Islet precursor cell (in vitro differentiated cells): ENCODE data around the gene ADAM12.

Source experiments
- DNase-seq: peaks from one replicate; pipeline ENCODE4 v3.0.0-alpha.2; 2018

The ADAM12 gene

GRCh38 chr10:125999694-126000093, 388.6 kb downstream of the ADAM12 start:
- DNase-seq = no peak

GRCh38 chr10:125997586-125997985, 390.7 kb downstream of the ADAM12 start:
- DNase-seq = no peak

GRCh38 chr10:125995726-125996304, 392.5 kb downstream of the ADAM12 start:
- no peak for DNase-seq

DNA sequence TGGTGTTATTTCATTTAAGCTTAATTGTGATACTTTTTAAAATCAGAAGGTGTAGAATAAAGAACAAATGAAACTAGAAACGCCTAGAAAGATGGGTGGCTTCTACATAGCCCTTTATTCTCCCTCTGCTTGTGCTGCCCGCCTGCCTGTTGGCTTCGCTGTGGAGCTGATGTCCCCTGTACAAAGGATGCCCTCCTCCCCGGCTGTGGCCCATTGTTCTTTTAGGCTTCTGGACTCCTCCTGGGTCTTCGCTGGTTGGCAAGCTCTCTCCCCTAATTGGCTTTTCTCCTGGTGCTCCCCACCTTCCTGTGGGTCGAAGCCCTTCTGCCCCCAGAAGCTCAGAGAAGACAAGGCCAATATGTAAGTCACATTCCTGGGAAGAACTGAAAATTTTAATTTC, 393.7 kb downstream of the ADAM12 start:
- no peak for DNase-seq

DNA sequence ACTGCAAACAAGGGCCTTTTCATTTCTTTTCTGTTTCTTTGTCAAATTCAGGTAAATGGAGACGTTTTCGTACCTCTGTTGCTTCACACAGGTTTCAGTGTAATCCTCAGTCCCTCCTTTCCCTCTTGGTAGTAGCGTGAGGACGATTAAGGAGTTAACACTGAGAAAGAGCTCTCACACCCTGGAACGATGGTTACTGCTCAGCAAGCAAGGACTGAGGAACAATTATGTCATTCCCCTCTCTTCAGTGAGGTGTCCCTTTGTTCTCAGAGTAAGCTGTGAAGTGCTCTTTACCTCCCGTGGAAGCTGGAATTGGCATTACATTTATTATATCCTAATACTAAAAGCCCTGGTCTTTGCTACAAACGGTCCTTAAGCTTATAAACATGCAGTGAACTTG, 396.0 kb downstream of the ADAM12 start:
- no peak for DNase-seq

- no peak for DNase-seq
These were observed 396.9 kb downstream of the ADAM12 start for GRCh38 chr10:125991392-125991791.

GRCh38 chr10:125990974-125991373, 397.3 kb downstream of the ADAM12 start:
- DNase-seq = no peak

- DNase-seq = no peak
These were observed 398.5 kb downstream of the ADAM12 start for GRCh38 chr10:125989791-125990190.

- DNase-seq = no peak
These were observed 402.6 kb downstream of the ADAM12 start for GRCh38 chr10:125985557-125986240.

DNA sequence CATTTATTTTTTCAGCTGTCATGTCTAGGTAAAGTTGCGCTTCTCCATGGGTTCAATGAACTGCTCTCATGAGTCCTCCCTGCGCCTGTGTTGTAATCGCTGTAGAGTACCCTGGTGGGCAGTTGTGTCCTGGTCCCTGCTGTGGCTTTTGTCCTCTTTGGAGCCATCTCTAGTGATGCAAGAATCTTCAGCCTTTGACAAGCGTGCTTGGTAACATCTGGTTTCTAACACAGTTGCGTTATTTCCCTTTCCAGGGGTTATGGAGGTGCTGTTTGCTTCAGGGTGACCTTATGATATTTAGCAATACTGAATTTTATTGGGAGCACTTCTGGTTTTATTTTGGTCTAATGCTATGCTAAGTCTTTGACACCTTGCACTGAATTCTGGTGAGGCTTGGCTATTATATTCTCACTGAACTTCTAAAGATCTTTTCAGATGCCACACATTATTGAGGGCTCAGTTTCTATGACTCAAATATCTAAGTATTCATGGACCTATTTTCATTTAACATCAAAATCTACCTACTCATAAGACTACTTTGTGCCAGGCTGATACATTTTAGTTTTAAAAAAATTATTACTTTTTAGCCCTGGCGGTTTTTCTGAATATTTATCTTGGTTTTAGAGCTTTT, 403.3 kb downstream of the ADAM12 start:
- no peak for DNase-seq

- no peak for DNase-seq
These were observed 403.9 kb downstream of the ADAM12 start for GRCh38 chr10:125984346-125984745.

GRCh38 chr10:125983656-125984055, 404.6 kb downstream of the ADAM12 start:
- DNase-seq = no peak

DNA sequence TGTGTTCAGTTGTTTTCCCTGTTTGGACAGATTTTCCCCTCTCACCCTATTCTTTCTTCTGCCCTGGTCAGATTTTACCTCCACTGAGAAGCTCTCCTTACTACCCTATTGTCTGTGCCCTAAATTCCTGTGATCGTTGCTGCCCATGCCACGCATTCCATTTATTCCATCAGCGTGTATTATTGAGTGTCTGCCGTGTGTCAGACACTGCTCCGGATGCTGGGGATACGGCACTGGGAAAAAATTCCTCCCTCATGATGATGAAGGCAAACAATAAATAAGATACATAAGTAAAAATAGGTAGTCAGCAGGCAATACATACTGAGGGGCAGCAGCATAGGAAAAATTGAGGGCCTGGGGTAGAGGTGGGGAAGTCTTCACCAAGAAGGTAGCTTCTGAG, 405.1 kb downstream of the ADAM12 start:
- no peak for DNase-seq

DNA sequence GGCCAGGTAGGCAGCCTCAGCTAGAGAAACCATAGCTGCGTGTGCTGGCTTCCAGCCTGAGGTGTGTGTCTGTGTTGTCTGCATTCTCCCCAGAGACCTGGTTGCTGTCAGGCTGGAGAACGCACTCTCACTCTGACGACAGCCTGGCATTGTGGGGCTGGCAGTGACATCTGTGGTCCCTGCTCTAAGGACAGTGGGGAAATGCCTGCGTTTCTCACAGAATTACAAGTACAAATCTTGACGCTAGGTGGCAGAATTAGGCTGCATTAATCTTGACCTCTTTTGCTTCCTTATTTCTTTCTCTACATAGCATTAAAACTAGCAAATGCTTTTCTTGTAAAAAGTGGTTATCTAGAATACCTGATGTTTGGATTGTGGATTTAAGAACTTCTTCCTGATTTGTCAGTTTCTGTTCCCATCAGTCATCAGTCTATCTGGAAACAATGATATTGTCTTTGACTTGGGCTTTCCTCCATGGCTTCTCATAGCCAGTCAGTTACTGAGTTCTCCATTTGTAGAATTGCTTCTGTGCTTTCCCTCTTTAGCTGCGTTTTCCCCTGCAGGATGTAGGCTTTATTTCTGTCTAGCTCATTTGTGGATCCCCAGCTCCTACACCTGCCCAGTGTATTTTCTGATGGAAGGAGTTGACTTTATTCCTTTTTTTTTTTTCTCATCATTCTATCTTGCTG, 405.9 kb downstream of the ADAM12 start:
- peak; percentile 65 for DNase-seq

- no peak for DNase-seq
These were observed 407.7 kb downstream of the ADAM12 start for GRCh38 chr10:125980521-125981035.

GRCh38 chr10:125979976-125980375, 408.3 kb downstream of the ADAM12 start:
- DNase-seq = no peak

- DNase-seq = peak; percentile 32
These were observed 411.2 kb downstream of the ADAM12 start for GRCh38 chr10:125976960-125977605.

DNA sequence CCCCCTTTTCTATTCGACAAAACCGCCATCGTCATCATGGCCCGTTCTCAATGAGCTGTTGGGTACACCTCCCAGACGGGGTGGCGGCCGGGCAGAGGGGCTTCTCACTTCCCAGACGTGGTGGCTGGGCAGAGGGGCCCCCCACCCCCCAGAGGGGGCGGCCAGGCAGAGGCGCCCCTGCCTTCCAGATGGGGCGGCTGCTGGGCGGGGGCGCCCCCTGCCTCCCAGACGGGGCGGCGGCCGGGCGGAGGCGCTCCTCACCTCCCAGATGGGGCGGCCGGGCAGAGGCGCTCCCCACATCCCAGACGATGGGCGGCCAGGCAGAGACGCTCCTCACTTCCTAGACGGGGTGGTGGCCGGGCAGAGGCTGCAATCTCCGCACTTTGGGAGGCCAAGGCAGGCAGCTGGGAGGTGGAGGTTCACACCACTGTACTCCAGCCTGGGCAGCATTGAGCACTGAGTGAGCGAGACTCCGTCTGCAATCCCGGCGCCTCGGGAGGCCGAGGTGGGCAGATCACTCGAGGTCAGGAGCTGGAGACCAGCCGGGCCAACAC, 418.1 kb downstream of the ADAM12 start:
- peak; percentile 10 for DNase-seq

DNA sequence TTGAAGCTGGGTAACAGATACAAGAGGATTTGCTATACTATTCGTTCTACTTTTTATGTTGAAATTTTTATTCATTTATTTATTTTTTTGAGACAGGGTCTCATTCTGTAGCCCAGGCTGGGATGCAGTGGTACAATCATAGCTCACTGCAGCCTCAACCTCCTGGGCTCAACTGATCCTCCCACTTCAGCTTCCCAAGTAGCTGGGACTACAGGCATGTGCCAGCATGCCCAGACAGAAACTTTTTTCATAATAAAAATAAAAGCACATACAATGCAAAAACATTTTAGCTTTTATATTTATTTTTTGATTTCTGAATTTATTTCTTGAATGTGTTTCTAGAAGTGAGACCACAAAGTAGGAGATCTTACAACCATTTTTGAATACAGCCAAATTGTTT, 420.7 kb downstream of the ADAM12 start:
- peak; percentile 1 for DNase-seq

DNA sequence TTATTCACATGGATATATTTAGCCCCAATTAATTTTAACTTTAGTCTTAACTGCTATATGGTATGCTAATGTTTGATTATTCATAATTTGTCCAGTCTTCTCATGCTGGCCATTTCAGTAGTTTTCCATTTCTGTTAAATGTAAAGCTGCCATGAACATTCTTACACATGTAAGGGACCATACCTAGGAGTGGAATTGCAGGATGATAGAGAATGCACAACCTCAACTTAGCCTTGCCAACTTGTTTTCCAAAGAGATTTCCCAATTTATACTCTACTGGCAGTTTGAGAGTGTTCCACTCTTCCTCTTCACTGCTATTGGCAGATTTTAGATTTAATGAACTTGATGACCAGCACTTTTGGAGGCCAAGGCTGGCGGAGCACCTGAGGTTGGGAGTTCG, 423.7 kb downstream of the ADAM12 start:
- peak; percentile 12 for DNase-seq
